Trophoblast cell (in vitro differentiated cells and primary cell): ENCODE measurements around the gene MYBPH.

Experiments used
- DNase-seq, 2 donors: peaks; one replicate each; pipeline ENCODE4 v3.0.0-alpha.2; 2016
- H2AFZ ChIP-seq: 2 replicates; pipeline ENCODE4 v1.6.1; 2013; ENCODE audit warnings: low read length, moderate library complexity, mild to moderate bottlenecking; ENCODE audit not compliant: insufficient read depth, poor library complexity
- H2AK5ac ChIP-seq: 2 replicates; pipeline ENCODE4 v1.6.1; 2013; ENCODE audit warnings: mild to moderate bottlenecking, low read length
- H2BK120ac ChIP-seq: 2 replicates; pipeline ENCODE4 v1.6.1; 2013; ENCODE audit warnings: low read length, mild to moderate bottlenecking, moderate library complexity; ENCODE audit not compliant: insufficient read depth, poor library complexity
- H2BK12ac ChIP-seq: 2 replicates; pipeline ENCODE4 v1.6.1; 2013; ENCODE audit warnings: mild to moderate bottlenecking, low read length, moderate library complexity
- H2BK5ac ChIP-seq: 2 replicates; pipeline ENCODE4 v1.6.1; 2013; ENCODE audit warnings: low read length, low read depth, moderate library complexity, mild to moderate bottlenecking; ENCODE audit not compliant: poor library complexity
- H3K14ac ChIP-seq: 2 replicates; pipeline ENCODE4 v1.6.1; 2013; ENCODE audit warnings: mild to moderate bottlenecking, low read length
- H3K18ac ChIP-seq: 2 replicates; pipeline ENCODE4 v1.6.1; 2013; ENCODE audit warnings: mild to moderate bottlenecking, low read length
- H3K23ac ChIP-seq: 2 replicates; pipeline ENCODE4 v1.6.1; 2013; ENCODE audit warnings: low read length
- H3K27ac ChIP-seq: 2 replicates; pipeline ENCODE4 v1.5.1; 2013; ENCODE audit warnings: low read depth, mild to moderate bottlenecking, inconsistent platforms, low read length, moderate library complexity
- H3K27me3 ChIP-seq: 2 replicates; pipeline ENCODE4 v1.6.1; 2013; ENCODE audit warnings: inconsistent platforms, mild to moderate bottlenecking, low read length, moderate library complexity; ENCODE audit not compliant: insufficient read depth
- H3K36me3 ChIP-seq, 2 experiments: 1 replicate in 1 of 2; 2 replicates in 1 of 2; pipeline ENCODE4 v1.6.1; 2013; ENCODE audit warnings: low read length in 2 of 2, mild to moderate bottlenecking in 2 of 2, moderate library complexity in 1 of 2; ENCODE audit not compliant: insufficient read depth in 2 of 2, control insufficient read depth in 1 of 2
- H3K4ac ChIP-seq: 2 replicates; pipeline ENCODE4 v1.6.1; 2013; ENCODE audit warnings: low read depth, mild to moderate bottlenecking, low read length, moderate library complexity
- H3K4me1 ChIP-seq, 2 experiments: 1 replicate in 1 of 2; 2 replicates in 1 of 2; pipeline ENCODE4 v1.6.1; 2013; ENCODE audit warnings: low read length in 2 of 2, mild to moderate bottlenecking in 2 of 2, moderate library complexity in 1 of 2; ENCODE audit not compliant: insufficient read depth in 2 of 2, control insufficient read depth in 1 of 2
- H3K4me2 ChIP-seq: 2 replicates; pipeline ENCODE4 v1.6.1; 2013; ENCODE audit warnings: inconsistent platforms, mild to moderate bottlenecking, low read length, moderate library complexity
- H3K4me3 ChIP-seq: 2 replicates; pipeline ENCODE4 v1.5.1; 2013; ENCODE audit warnings: mild to moderate bottlenecking, low read depth, low read length, inconsistent platforms
- H3K79me1 ChIP-seq: one replicate; pipeline ENCODE4 v1.6.1; 2013; ENCODE audit warnings: low read length
- H3K79me2 ChIP-seq: 2 replicates; pipeline ENCODE4 v1.6.1; 2013; ENCODE audit warnings: low read length, mild to moderate bottlenecking; ENCODE audit not compliant: control insufficient read depth, insufficient read depth, poor library complexity
- H3K9ac ChIP-seq: 2 replicates; pipeline ENCODE4 v1.6.1; 2013; ENCODE audit warnings: mild to moderate bottlenecking, low read length
- H3K9me3 ChIP-seq: 2 replicates; pipeline ENCODE4 v1.6.1; 2013; ENCODE audit warnings: low read depth, mild to moderate bottlenecking, control low read depth, inconsistent platforms, low read length; ENCODE audit not compliant: insufficient read depth
- H4K12ac ChIP-seq: 2 replicates; pipeline ENCODE4 v1.6.1; 2013; ENCODE audit warnings: low read depth, mild to moderate bottlenecking, low read length, moderate library complexity
- H4K8ac ChIP-seq: 2 replicates; pipeline ENCODE4 v1.6.1; 2013; ENCODE audit warnings: low read depth, mild to moderate bottlenecking, low read length, moderate library complexity
- H4K91ac ChIP-seq: one replicate; pipeline ENCODE4 v1.6.1; 2013; ENCODE audit warnings: low read depth, mild to moderate bottlenecking, low read length, moderate library complexity
- WGBS: extraction: QIAGEN DNeasy Blood & Tissue Kit; methylation state at CpG from one replicate; pipeline ENCODE4 v1.1.7; 2013; ENCODE audit warnings: missing lambda C conversion rate; ENCODE audit not compliant: insufficient read length, insufficient coverage; ENCODE audit errors: extremely low coverage; 5-methylcytosine and 5-hydroxymethylcytosine counted together

MYBPH gene

DNA sequence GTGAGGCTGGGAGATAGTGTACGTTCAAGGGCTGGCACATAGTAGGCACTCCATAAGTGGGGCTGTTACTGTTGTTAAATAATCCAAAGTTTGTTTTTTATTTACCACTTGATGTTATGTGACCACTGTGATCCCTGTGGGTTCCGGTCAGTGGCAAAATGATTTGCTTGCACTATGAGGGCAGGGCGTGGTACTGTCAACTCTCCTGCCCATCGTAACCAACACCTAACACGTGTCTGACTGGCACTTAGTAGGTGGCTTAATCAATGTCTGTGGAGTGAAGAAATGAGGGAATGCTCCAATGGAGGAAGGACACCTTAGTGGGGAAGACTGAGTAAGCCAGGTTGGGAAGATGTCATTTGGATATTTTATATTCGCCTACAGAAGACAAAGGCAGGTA lies 33.5 kb downstream of the MYBPH start:
- Histone ChIP-seq H3K4me1 (peaks cover 9 to 12% of the 10 kb centered on the region in 2 experiments), H3K27me3 (no peaks in the 10 kb centered on the region), H3K27ac (no peak overlapping the region), H4K12ac (no peak overlapping the region), H3K23ac (no peak overlapping the region), H3K9ac (no peak overlapping the region), H3K18ac (no peak overlapping the region), H4K8ac (no peak overlapping the region), H3K4me3 (no peak overlapping the region), H3K9me3 (peaks cover 2% of the 10 kb centered on the region), H2BK12ac (no peak overlapping the region), H4K91ac (no peak overlapping the region), H3K79me1 (no peaks in the 10 kb centered on the region), H2BK120ac (no peak overlapping the region), H3K79me2 (no peaks in the 10 kb centered on the region), H2BK5ac (no peak overlapping the region), H3K14ac (no peak overlapping the region), H3K4me2 (no peak overlapping the region), H2AFZ (no peak overlapping the region), H2AK5ac (no peak overlapping the region), H3K36me3 (no peaks in the 10 kb centered on the region), H3K4ac (no peak overlapping the region)
- no peak for DNase-seq
- WGBS = no CpG with 5 or more reads among the region's 6 CpGs

DNA sequence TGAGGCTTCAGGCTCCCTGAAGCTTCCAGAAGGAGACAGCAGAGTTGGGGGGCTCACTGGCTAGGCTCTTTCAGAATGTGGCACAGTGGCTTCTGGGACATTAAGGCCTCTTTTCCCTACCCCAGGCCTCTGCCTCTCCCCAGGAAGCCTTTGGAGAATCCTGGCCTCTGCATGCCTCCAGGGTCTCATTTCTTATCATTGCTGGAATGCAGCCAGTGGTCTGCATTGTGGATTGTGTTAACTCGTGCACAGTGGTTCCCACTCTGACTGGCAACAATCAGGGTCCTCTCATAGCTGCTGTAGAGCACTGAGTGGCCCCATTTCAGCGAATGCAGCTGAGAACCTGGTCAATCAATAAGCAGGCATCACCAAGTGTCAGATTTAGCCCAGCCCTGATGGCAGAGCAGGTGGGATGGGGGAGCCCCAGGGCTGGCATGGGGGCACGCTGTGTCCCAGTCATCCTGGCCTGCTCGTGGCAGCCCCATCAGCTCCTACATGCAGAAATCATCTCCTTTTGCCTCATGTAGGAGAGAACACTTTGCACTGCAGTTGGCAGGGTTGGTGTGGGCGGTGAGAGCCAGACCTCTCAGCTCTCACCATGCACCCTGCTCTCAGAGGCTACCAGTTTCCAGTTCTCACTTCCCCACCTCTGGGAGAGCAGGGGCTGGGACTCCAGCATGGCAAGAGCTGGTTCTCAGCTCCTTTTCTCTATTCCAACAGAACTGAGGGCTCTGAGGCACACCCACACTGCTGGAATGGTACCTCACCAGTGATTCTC lies 34.7 kb downstream of the MYBPH start:
- Histone ChIP-seq H2BK120ac (no peak overlapping the region), H3K4me1 (peaks cover 9 to 15% of the 10 kb centered on the region in 2 experiments), H2AFZ (no peak overlapping the region), H3K27ac (no peak overlapping the region), H3K4me3 (no peak overlapping the region), H3K14ac (no peak overlapping the region), H3K27me3 (no peaks in the 10 kb centered on the region), H3K9me3 (peaks cover 5% of the 10 kb centered on the region), H2AK5ac (no peak overlapping the region), H3K36me3 (no peaks in the 10 kb centered on the region), H4K8ac (no peak overlapping the region), H3K4ac (no peak overlapping the region), H3K79me1 (no peaks in the 10 kb centered on the region), H2BK12ac (no peak overlapping the region), H3K4me2 (no peak overlapping the region), H4K12ac (no peak overlapping the region), H2BK5ac (no peak overlapping the region), H4K91ac (no peak overlapping the region), H3K79me2 (no peaks in the 10 kb centered on the region), H3K23ac (no peak overlapping the region), H3K18ac (no peak overlapping the region), H3K9ac (no peak overlapping the region)
- DNase-seq = no peak
- no CpG with 5 or more reads among the region's 5 CpGs for whole genome bisulfite sequencing

GRCh38 chr1:203139976-203140475 lies 35.6 kb downstream of the MYBPH start:
- Histone ChIP-seq H3K14ac (no peak overlapping the region), H3K27me3 (no peaks in the 10 kb centered on the region), H3K9ac (no peak overlapping the region), H2BK12ac (no peak overlapping the region), H3K36me3 (no peaks in the 10 kb centered on the region), H4K91ac (no peak overlapping the region), H3K18ac (no peak overlapping the region), H3K79me2 (no peaks in the 10 kb centered on the region), H3K4ac (no peak overlapping the region), H3K4me3 (no peak overlapping the region), H2AFZ (no peak overlapping the region), H3K4me1 (peaks cover 4 to 15% of the 10 kb centered on the region in 2 experiments), H2BK5ac (no peak overlapping the region), H3K4me2 (no peak overlapping the region), H3K79me1 (no peaks in the 10 kb centered on the region), H2BK120ac (no peak overlapping the region), H3K27ac (no peak overlapping the region), H3K9me3 (peaks cover 5% of the 10 kb centered on the region), H4K12ac (no peak overlapping the region), H3K23ac (no peak overlapping the region), H2AK5ac (no peak overlapping the region), H4K8ac (no peak overlapping the region)
- no CpG with 5 or more reads among the region's 8 CpGs for WGBS
- DNase-seq = no peak

DNA sequence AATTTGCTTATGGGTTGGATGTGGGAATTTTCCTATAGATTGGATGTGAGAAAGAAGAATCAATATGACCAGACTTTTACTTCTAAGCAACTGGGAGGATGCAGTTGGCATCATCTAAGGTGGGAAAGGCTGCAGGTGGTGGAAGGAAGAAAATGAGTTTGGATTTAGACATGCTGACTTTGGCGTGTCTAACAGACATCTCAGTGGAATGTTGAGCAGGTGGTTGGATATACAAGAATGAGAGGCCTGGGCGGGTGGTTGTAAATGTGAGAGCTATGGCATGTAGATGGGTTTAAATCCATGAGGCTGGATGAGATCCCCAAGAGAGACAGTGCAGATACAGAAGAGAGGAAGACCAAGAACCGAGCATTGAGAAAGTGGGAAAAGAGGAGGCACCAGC lies 37.6 kb downstream of the MYBPH start:
- H4K12ac ChIP-seq = no peak overlapping the region
- DNase-seq = no peak
- no peaks in the 10 kb centered on the region for H3K79me1 ChIP-seq
- H3K4me1 ChIP-seq = peaks cover 0 to 10% of the 10 kb centered on the region in 2 experiments
- H3K79me2 ChIP-seq = no peaks in the 10 kb centered on the region
- no peak overlapping the region for H2BK120ac ChIP-seq
- no peak overlapping the region for H2AK5ac ChIP-seq
- WGBS = no CpG with 5 or more reads among the region's 3 CpGs
- H3K4me2 ChIP-seq = no peak overlapping the region
- no peak overlapping the region for H3K23ac ChIP-seq
- no peak overlapping the region for H3K4ac ChIP-seq
- peaks cover 5% of the 10 kb centered on the region for H3K9me3 ChIP-seq
- H3K18ac ChIP-seq = no peak overlapping the region
- H3K4me3 ChIP-seq = no peak overlapping the region
- H3K36me3 ChIP-seq = no peaks in the 10 kb centered on the region
- no peak overlapping the region for H3K14ac ChIP-seq
- no peak overlapping the region for H3K9ac ChIP-seq
- H2BK5ac ChIP-seq = no peak overlapping the region
- H4K8ac ChIP-seq = no peak overlapping the region
- H3K27ac ChIP-seq = no peak overlapping the region
- no peak overlapping the region for H2BK12ac ChIP-seq
- no peak overlapping the region for H4K91ac ChIP-seq
- H2AFZ ChIP-seq = no peak overlapping the region
- no peaks in the 10 kb centered on the region for H3K27me3 ChIP-seq
